Heart right ventricle (tissue), 16 donors: ENCODE measurements around the gene TNFAIP2. TPM values are rescaled to one million over a fixed set of nuclear protein-coding genes. Genes with fewer than 3 reads are reported as not detected.

ENCODE experiments used
- ATAC-seq, 8 donors: fragments of 200-7000 bp; cut with Tn5 transposase; one replicate each; pipeline ENCODE4 v1.9.1; 2020; ENCODE audit warnings: mild to moderate bottlenecking in 8 of 8, moderate library complexity in 8 of 8, moderate number of reproducible peaks in 1 of 8
- DNase-seq, 2 donors: peaks; one replicate each; pipeline ENCODE4 v3.0.0-alpha.2; 2020
- H3K27ac ChIP-seq, 10 donors: fragments of 200-600 bp; sonication (generic) in 2 of 10; one replicate each; pipeline versions ENCODE4 v1.5.0 to v1.8.0; 2020 to 2022; ENCODE audit warnings: mild to moderate bottlenecking in 3 of 10
- H3K27me3 ChIP-seq, 7 donors: fragments of 200-600 bp; one replicate each; pipeline ENCODE4 v1.8.0; 2021 to 2022; ENCODE audit warnings: mild to moderate bottlenecking in 2 of 7
- H3K36me3 ChIP-seq, 9 donors: fragments of 200-600 bp; sonication (generic) in 1 of 9; one replicate each; pipeline versions ENCODE4 v1.5.0 to v1.8.0; 2020 to 2022; ENCODE audit warnings: mild to moderate bottlenecking in 2 of 9
- H3K4me1 ChIP-seq, 9 donors: fragments of 200-600 bp; sonication (generic) in 1 of 9; one replicate each; pipeline versions ENCODE4 v1.5.0 to v1.8.0; 2020 to 2022; ENCODE audit warnings: mild to moderate bottlenecking in 4 of 9
- H3K4me3 ChIP-seq, 10 donors: fragments of 200-600 bp; sonication (generic) in 2 of 10; one replicate each; pipeline versions ENCODE4 v1.5.0 to v1.8.0; 2020 to 2022; ENCODE audit warnings: mild to moderate bottlenecking in 7 of 10, moderate library complexity in 2 of 10
- H3K9me3 ChIP-seq, 11 donors: fragments of 200-600 bp in 10 of 11; sonication (generic) in 2 of 11; one replicate each; pipeline versions ENCODE4 v1.5.0 to v1.8.0; 2013 to 2022; ENCODE audit warnings: mild to moderate bottlenecking in 2 of 11, control low read depth in 1 of 11, moderate library complexity in 1 of 11
- CTCF ChIP-seq, 9 donors: fragments of 200-600 bp; sonication (generic) in 2 of 9; IDR thresholded peaks; one replicate each; pipeline versions ENCODE4 v1.5.0 to v1.8.0; 2021 to 2022; ENCODE audit warnings: antibody characterized with exemption in 9 of 9, mild to moderate bottlenecking in 5 of 9, moderate library complexity in 1 of 9
- WGBS, 2 donors: extraction: QIAGEN DNeasy Blood & Tissue Kit; methylation state at CpG; one replicate each; pipeline ENCODE4 v1.1.7; 2013; ENCODE audit warnings: inconsistent platforms in 1 of 2; 5-methylcytosine and 5-hydroxymethylcytosine counted together
- intact Hi-C, 10 donors: fragments of 100-400 bp; cut with DNase I; formaldehyde crosslinking; loops; one replicate each; pipeline versions ENCODE4 v1.11.1 to v1.14.2; 2022
- polyA plus RNA-seq, 2 donors: library from polyadenylated mRNA; stranded (reverse); fragments of 200-250 nt; gene quantifications; one replicate each; pipeline ENCODE4 v1.2.3, GENCODE V29; 2013
- total RNA-seq, 10 donors: library from RNA; stranded (reverse); fragmentation: NEBNext Ultra II Directional in 3 of 10; extraction: Animal tissue kit (Norgen Biotek cat#: 25700) in 3 of 10; gene quantifications; one replicate each; pipeline versions ENCODE4 v1.2.1 to v1.2.4, GENCODE V29; 2021 to 2023
- donor health status: Arrhythmogenic right ventricular cardiomyopathy.
- donor health status: ischemic (EF 13 %, LVEDD 7.1; RV severe dilation, severe dysfunction).
- donor health status: healthy with polysubstance abuse.
- donor health status: DM: no; HTN: yes; CAD: no.
- donor health status: DM: no; HTN: no; CAD: no.
- donor health status: ischemic (EF 25% LVEDD 6.9; RV normal size, moderate dysfunction).
- donor health status: ischemic (EF 25% LVEDD 5.7; RV mildly dilated, moderate dysfunction).
- donor health status: healthy.
- donor health status: DM: yes; HTN: yes; CAD: no.
- donor health status: Ischemic cardiomyopathy.
- donor health status: ischemic (EF 35%, LVEDD 5.7; RV mildly dilated, moderate dysfunction).
- donor health status: nonischemic (EF 11% LVEDD 7.7; RV severe dilation, severe dysfunction).
- donor health status: DM: yes; HTN: yes; CAD: no.
- donor health status: PGD.
- donor health status: ischemic (EF 29% LVEDD 5.4; RV normal size, mild dysfunction).
- donor health status: nonischemic (EF 23%, LVEDD 6.1; RV moderate dilation, normal function).

TNFAIP2 gene
- total and polyA plus RNA-seq, 12 donors, result 21.8 to 138 (median 42.0) TPM

GRCh38 chr14:103091883-103092222 is 31.4 kb upstream of the TNFAIP2 start:
- peaks cover 0 to 27% (median 12%) of the 10 kb centered on the region in 9 donors for H3K4me1 ChIP-seq
- peak overlapping the region in 6 of 10 donors; percentile 9 to 47 (median 31) for H3K27ac ChIP-seq
- ATAC-seq (no peak), DNase-seq (no peak)
- peaks cover 0 to 5% (median 0%) of the 10 kb centered on the region in 11 donors for H3K9me3 ChIP-seq
- peak overlapping the region; percentile 21 to 60 (median 54) for H3K4me3 ChIP-seq
- no peak for TF ChIP-seq CTCF (IDR thresholded peaks at IDR 0.05)
- intact Hi-C loops, result loop anchor here in 1 of 10 donors (10.0 kb wide), 1 partner anchor 397 kb away; no protein-coding TSS in a partner anchor
- WGBS, 2 donors, result 57 to 59% methylated on average over 9 of the region's 9 CpGs
- H3K27me3 ChIP-seq, result peaks cover 0 to 19% (median 9%) of the 10 kb centered on the region in 7 donors
- H3K36me3 ChIP-seq, result no peaks in the 10 kb centered on the region

GRCh38 chr14:103093856-103094405 is 29.3 kb upstream of the TNFAIP2 start:
- Histone ChIP-seq H3K36me3 (no peaks in the 10 kb centered on the region), H3K4me3 (peak overlapping the region in 6 of 10 donors; percentile 1 to 35 (median 18)), H3K4me1 (peaks cover 0 to 27% (median 12%) of the 10 kb centered on the region in 9 donors), H3K9me3 (peaks cover 0 to 5% (median 0%) of the 10 kb centered on the region in 11 donors), H3K27me3 (peaks cover 0 to 26% (median 13%) of the 10 kb centered on the region in 7 donors), H3K27ac (peak overlapping the region in 9 of 10 donors; percentile 48 to 79 (median 57))
- DNase-seq, result peak in 1 of 2 donors; percentile 5
- ATAC-seq, result peak in 1 of 8 donors; percentile 3
- intact Hi-C loops, result loop anchor here in 1 of 10 donors (10.0 kb wide), 1 partner anchor 399 kb away; no protein-coding TSS in a partner anchor
- 75% methylated on average over 13 of the region's 13 CpGs for whole genome bisulfite sequencing, 2 donors
- no peak for TF ChIP-seq CTCF (IDR thresholded peaks at IDR 0.05)

GRCh38 chr14:103094406-103095209 is 28.7 kb upstream of the TNFAIP2 start, which contains the start of gene EXOC3L4:
EXOC3L4 (plus strand) TSS chr14:103094725; CDS start chr14:103100220, 5,495 bp downstream.
- intact Hi-C loops, result loop anchor here in 2 of 10 donors (5.0 to 10.0 kb wide), 2 partner anchors 93 to 400 kb away; no protein-coding TSS in a partner anchor
- 71 to 76% methylated on average over 23 of the region's 23 CpGs for WGBS, 2 donors
- H3K27ac ChIP-seq, result peak within 1 kb of the TSS in 9 of 10 donors; percentile 48 to 79 (median 57)
- no peak for TF ChIP-seq CTCF (IDR thresholded peaks at IDR 0.05)
- DNase-seq, result peak in 1 of 2 donors; percentile 18
- peak in 7 of 8 donors; percentile 13 to 51 (median 34) for ATAC-seq
- peaks cover 0 to 27% (median 12%) of the 10 kb centered on the region in 9 donors for H3K4me1 ChIP-seq
- peaks cover 0 to 5% (median 0%) of the 10 kb centered on the region in 11 donors for H3K9me3 ChIP-seq
- peaks cover 0 to 28% (median 20%) of the 10 kb centered on the region in 7 donors for H3K27me3 ChIP-seq
- H3K4me3 ChIP-seq, result peak within 1 kb of the TSS in 6 of 10 donors; percentile 1 to 35 (median 18)
- no peaks in the 10 kb centered on the region for H3K36me3 ChIP-seq

GRCh38 chr14:103095210-103095778 is 28.0 kb upstream of the TNFAIP2 start:
- Histone ChIP-seq H3K4me3 (no peak overlapping the region), H3K4me1 (peaks cover 0 to 27% (median 12%) of the 10 kb centered on the region in 9 donors), H3K9me3 (peaks cover 0 to 5% (median 0%) of the 10 kb centered on the region in 11 donors), H3K27me3 (peaks cover 0 to 35% (median 27%) of the 10 kb centered on the region in 7 donors), H3K36me3 (no peaks in the 10 kb centered on the region), H3K27ac (peak overlapping the region in 4 of 10 donors; percentile 52 to 79 (median 58))
- no peak for DNase-seq
- ATAC-seq, result no peak
- WGBS, 2 donors, result 86 to 90% methylated on average over 11 of the region's 11 CpGs
- TF ChIP-seq CTCF (IDR thresholded peaks at IDR 0.05), result no peak
- intact Hi-C loops, result loop anchor here in 2 of 10 donors (5.0 to 10.0 kb wide), 2 partner anchors 92 to 400 kb away; no protein-coding TSS in a partner anchor
